Fibroblast of villous mesenchyme (primary cell): Measurements from ENCODE around the gene NTM. TPM values are rescaled to one million over a fixed set of nuclear protein-coding genes. Genes with fewer than 3 reads are reported as not detected.

Experiments
- DNase-seq: peaks from one replicate; pipeline ENCODE4 v3.0.0-alpha.2; 2010; ENCODE audit warnings: low read depth
- H3K4me3 ChIP-seq: 2 replicates; pipeline ENCODE4 v1.5.1; 2011; ENCODE audit warnings: low read depth, mild to moderate bottlenecking, low read length
- total RNA-seq: library from RNA; depleted of rRNA; stranded (reverse); fragments of >200 nt; gene quantifications from 2 replicates; pipeline ENCODE4 v1.2.3, GENCODE V29; 2012
- TF ChIP-seq, protein P1 (sequence below): IDR thresholded peaks from 2 replicates; pipeline ENCODE4 v1.5.1; 2012; ENCODE audit warnings: low read depth, mild to moderate bottlenecking, low read length; ENCODE audit not compliant: insufficient read depth

Gene NTM
- total RNA-seq, 1 donor = 7.3 TPM

DNA sequence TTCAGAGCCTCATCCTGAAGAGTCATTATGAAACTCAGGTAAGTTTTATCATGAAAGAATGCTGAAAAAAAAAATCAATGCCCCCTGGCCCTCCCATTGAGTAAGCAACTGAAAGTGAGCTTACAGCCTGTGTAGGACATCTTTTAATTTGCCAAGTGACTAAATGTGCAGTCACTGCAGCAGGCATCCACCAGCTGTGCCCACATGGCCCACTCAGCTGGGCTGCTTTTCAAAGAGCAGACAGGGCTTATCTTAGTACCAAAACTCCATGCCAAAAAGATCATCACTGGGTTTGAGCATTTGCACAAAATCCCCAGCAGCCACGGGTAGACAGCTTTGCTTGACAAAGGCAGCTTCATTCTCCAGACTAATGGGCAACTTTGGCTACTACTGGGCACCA, 709.7 kb downstream of the NTM start:
- H3K4me3 ChIP-seq = no peak overlapping the region
- TF ChIP-seq, protein P1, sequence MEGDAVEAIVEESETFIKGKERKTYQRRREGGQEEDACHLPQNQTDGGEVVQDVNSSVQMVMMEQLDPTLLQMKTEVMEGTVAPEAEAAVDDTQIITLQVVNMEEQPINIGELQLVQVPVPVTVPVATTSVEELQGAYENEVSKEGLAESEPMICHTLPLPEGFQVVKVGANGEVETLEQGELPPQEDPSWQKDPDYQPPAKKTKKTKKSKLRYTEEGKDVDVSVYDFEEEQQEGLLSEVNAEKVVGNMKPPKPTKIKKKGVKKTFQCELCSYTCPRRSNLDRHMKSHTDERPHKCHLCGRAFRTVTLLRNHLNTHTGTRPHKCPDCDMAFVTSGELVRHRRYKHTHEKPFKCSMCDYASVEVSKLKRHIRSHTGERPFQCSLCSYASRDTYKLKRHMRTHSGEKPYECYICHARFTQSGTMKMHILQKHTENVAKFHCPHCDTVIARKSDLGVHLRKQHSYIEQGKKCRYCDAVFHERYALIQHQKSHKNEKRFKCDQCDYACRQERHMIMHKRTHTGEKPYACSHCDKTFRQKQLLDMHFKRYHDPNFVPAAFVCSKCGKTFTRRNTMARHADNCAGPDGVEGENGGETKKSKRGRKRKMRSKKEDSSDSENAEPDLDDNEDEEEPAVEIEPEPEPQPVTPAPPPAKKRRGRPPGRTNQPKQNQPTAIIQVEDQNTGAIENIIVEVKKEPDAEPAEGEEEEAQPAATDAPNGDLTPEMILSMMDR = no peak
- DNase-seq = no peak

- DNase-seq = no peak
- TF ChIP-seq, protein P1 = no peak
- no peak overlapping the region for H3K4me3 ChIP-seq
These were observed 712.2 kb downstream of the NTM start for GRCh38 chr11:132082566-132082965.

GRCh38 chr11:132084433-132084832, 714.0 kb downstream of the NTM start:
- no peak for DNase-seq
- H3K4me3 ChIP-seq = no peak overlapping the region
- TF ChIP-seq, protein P1 = no peak

- TF ChIP-seq, protein P1 = no peak
- no peak for DNase-seq
- H3K4me3 ChIP-seq = no peak overlapping the region
These were observed 716.7 kb downstream of the NTM start for GRCh38 chr11:132087148-132087547.

DNA sequence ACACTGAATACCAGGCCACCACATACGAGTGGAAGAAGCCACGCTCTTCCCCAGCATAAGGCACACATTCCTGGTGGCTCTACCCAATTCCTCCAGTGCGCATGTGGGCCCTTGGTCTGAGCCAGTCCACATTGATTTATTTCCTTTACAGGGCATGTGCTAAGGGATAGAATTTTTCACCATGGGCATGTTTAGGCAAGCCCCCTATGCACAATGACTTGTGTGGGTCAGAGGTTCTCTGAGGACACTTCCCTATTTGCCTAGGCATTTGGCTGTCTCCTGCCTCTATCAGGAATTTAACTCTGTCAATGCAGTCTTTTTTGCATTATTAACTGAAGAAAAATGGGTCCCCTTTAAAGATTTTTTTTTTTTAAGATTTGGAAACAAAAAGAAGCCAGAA, 718.1 kb downstream of the NTM start:
- no peak overlapping the region for H3K4me3 ChIP-seq
- DNase-seq = no peak
- TF ChIP-seq, protein P1 = no peak

- no peak for DNase-seq
- no peak overlapping the region for H3K4me3 ChIP-seq
- TF ChIP-seq, protein P1 = no peak
These were observed 723.3 kb downstream of the NTM start for GRCh38 chr11:132093536-132094259.

DNA sequence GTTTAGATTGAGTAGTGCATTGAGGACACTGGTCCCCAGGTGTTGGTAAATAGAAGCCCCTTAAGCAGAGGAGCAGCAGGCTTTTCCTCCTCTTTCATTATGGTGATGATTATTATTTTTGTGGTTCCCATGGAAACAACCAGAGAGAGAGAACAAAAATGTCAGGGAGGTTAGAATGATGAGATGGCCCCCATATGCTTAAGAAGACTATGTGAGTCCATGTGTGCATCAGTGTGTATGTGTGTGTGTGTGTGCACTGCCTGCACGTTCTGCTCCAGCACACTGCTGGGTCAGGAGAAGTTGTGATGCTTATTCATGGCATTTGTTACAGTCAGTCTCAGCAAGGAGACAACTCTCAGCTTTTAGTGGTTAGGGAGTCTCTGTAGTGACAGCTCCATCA, 724.2 kb downstream of the NTM start:
- no peak overlapping the region for H3K4me3 ChIP-seq
- TF ChIP-seq, protein P1 = no peak
- no peak for DNase-seq
